Neuronal stem cell (in vitro differentiated cells): ENCODE data around the gene PANK4.

Experiments
- DNase-seq: peaks from one replicate; pipeline ENCODE4 v3.0.0-alpha.2; 2013; ENCODE audit warnings: low spot score
- H2AFZ ChIP-seq: one replicate; pipeline ENCODE4 v1.6.1; 2013; ENCODE audit warnings: mild to moderate bottlenecking, low read length, inconsistent platforms
- H2AK5ac ChIP-seq: 2 replicates; pipeline ENCODE4 v1.6.1; 2013; ENCODE audit warnings: low read depth, mild to moderate bottlenecking, inconsistent platforms, low read length, moderate library complexity, mixed read lengths
- H2BK120ac ChIP-seq: 2 replicates; pipeline ENCODE4 v1.6.1; 2013; ENCODE audit warnings: low read depth, mild to moderate bottlenecking, inconsistent platforms, low read length, moderate library complexity, mixed read lengths
- H2BK12ac ChIP-seq: one replicate; pipeline ENCODE4 v1.6.1; 2013; ENCODE audit warnings: low read length, inconsistent platforms
- H2BK15ac ChIP-seq: 2 replicates; pipeline ENCODE4 v1.6.1; 2013; ENCODE audit warnings: mild to moderate bottlenecking, low read length, inconsistent platforms, mixed read lengths
- H2BK5ac ChIP-seq: one replicate; pipeline ENCODE4 v1.6.1; 2013; ENCODE audit warnings: inconsistent platforms, mild to moderate bottlenecking, low read length, moderate library complexity
- H3K14ac ChIP-seq: one replicate; pipeline ENCODE4 v1.6.1; 2013; ENCODE audit warnings: low read length, inconsistent platforms
- H3K18ac ChIP-seq: 2 replicates; pipeline ENCODE4 v1.6.1; 2013; ENCODE audit warnings: low read length, inconsistent platforms
- H3K23ac ChIP-seq: 2 replicates; pipeline ENCODE4 v1.6.1; 2013; ENCODE audit warnings: low read depth, mild to moderate bottlenecking, mixed read lengths, low read length, inconsistent platforms; ENCODE audit not compliant: poor library complexity
- H3K27ac ChIP-seq: replicated peaks from 3 replicates; pipeline ENCODE4 v1.5.1; 2013; ENCODE audit warnings: low read length, inconsistent platforms
- H3K27me3 ChIP-seq, 3 experiments: 2 replicates each; pipeline ENCODE4 v1.6.1; 2013; ENCODE audit warnings: low read length in 3 of 3, mild to moderate bottlenecking in 2 of 3, inconsistent platforms in 1 of 3, low read depth in 1 of 3, mixed read lengths in 1 of 3, moderate library complexity in 1 of 3; ENCODE audit not compliant: control insufficient read depth in 3 of 3, insufficient read depth in 3 of 3
- H3K36me3 ChIP-seq, 2 donors: replicated peaks in 1 of 2; 2 replicates each; pipeline ENCODE4 v1.6.1; 2013; ENCODE audit warnings: low read length in 2 of 2; ENCODE audit not compliant: control insufficient read depth in 2 of 2, insufficient read depth in 2 of 2
- H3K4ac ChIP-seq: 2 replicates; pipeline ENCODE4 v1.6.1; 2013; ENCODE audit warnings: inconsistent platforms, mild to moderate bottlenecking, low read length, moderate library complexity
- H3K4me1 ChIP-seq, 2 donors: 1 replicate in 1 of 2; 2 replicates in 1 of 2; pipeline ENCODE4 v1.6.1; 2013; ENCODE audit warnings: low read length in 2 of 2, low read depth in 1 of 2; ENCODE audit not compliant: control insufficient read depth in 2 of 2, insufficient read depth in 1 of 2
- H3K4me2 ChIP-seq: one replicate; pipeline ENCODE4 v1.6.1; 2013; ENCODE audit warnings: mild to moderate bottlenecking, low read length, inconsistent platforms; ENCODE audit not compliant: insufficient read depth, poor library complexity, severe bottlenecking
- H3K4me3 ChIP-seq, 2 donors: 2 replicates each; pipeline ENCODE4 v1.5.1; 2013; ENCODE audit warnings: low read length in 2 of 2, mild to moderate bottlenecking in 2 of 2, inconsistent platforms in 1 of 2, moderate library complexity in 1 of 2
- H3K79me1 ChIP-seq: one replicate; pipeline ENCODE4 v1.6.1; 2013; ENCODE audit warnings: low read depth, mild to moderate bottlenecking, inconsistent platforms, low read length, moderate library complexity
- H3K9ac ChIP-seq: one replicate; pipeline ENCODE4 v1.6.1; 2013; ENCODE audit warnings: mild to moderate bottlenecking, low read depth, low read length, inconsistent platforms; ENCODE audit not compliant: poor library complexity
- H3K9me3 ChIP-seq, 2 donors: replicated peaks in 1 of 2; 2 replicates each; pipeline versions ENCODE3 to v1.6.1; 2013; ENCODE audit warnings: low read length in 2 of 2, mild to moderate bottlenecking in 2 of 2, inconsistent platforms in 1 of 2, low read depth in 1 of 2, mixed read lengths in 1 of 2, moderate library complexity in 1 of 2; ENCODE audit not compliant: control insufficient read depth in 2 of 2, insufficient read depth in 1 of 2
- H4K8ac ChIP-seq: one replicate; pipeline ENCODE4 v1.6.1; 2013; ENCODE audit warnings: low read depth, mild to moderate bottlenecking, inconsistent platforms, low read length, moderate library complexity
- H4K91ac ChIP-seq: one replicate; pipeline ENCODE4 v1.6.1; 2013; ENCODE audit warnings: low read length, low read depth, mild to moderate bottlenecking, inconsistent platforms; ENCODE audit not compliant: poor library complexity
- WGBS, 2 donors: extraction: QIAGEN DNeasy Blood & Tissue Kit; methylation state at CpG; one replicate each; pipeline ENCODE4 v1.1.7; 2013; ENCODE audit warnings: missing lambda C conversion rate in 2 of 2, mixed read lengths in 1 of 2; ENCODE audit not compliant: insufficient read length in 2 of 2, insufficient replicate concordance in 1 of 2; ENCODE audit errors: extremely low coverage in 2 of 2; 5-methylcytosine and 5-hydroxymethylcytosine counted together

Gene PANK4

DNA sequence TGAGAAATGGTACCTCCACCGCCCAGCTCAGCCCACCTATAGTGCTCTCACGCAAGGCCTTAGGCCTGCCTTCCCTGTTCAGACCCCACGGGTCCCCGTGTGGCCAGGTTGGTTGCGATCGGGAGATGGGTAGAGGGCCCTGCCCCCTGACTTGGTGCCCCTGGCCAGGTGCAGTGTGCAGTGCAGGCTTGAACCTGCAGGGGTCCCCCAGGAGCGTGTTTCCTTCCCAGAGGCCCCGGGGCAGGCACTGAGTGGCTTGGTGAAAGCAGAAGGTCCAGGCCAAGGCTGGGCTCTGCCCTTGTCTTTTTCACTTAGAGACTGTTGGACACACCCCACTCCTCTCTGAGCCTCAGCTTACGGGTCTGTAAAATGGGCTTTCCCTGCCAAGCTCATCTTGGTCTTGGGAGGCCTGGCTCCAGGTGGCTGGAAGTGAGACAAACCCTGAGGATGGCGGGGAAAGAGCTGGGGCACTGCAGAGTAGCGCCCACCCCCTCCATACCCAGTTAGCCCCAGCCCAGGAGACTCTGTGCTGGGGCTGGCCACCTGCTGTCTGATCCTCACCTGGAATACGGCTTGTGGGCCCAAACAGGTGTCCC, 13.0 kb upstream of the PANK4 start:
- H3K9ac ChIP-seq: peak overlapping the region; percentile 51
- peak overlapping the region; percentile 100 for H2BK120ac ChIP-seq
- H3K14ac ChIP-seq: no peak overlapping the region
- H4K91ac ChIP-seq: peak overlapping the region; percentile 74
- H2AFZ ChIP-seq: no peak overlapping the region
- no peak for DNase-seq
- peak overlapping the region; percentile 84 for H2BK12ac ChIP-seq
- H3K23ac ChIP-seq: peak overlapping the region; percentile 50
- peaks cover 12% of the 10 kb centered on the region for H3K79me1 ChIP-seq
- no CpG with 5 or more reads among the region's 12 CpGs for WGBS, 2 donors
- peak overlapping the region; percentile 13 for H2BK15ac ChIP-seq
- peak overlapping the region; percentile 79 for H3K4ac ChIP-seq
- H3K9me3 ChIP-seq: peaks cover 4 to 5% of the 10 kb centered on the region in 2 donors
- peak overlapping the region; percentile 94 for H3K18ac ChIP-seq
- peaks cover 40 to 63% of the 10 kb centered on the region in 2 donors for H3K4me1 ChIP-seq
- no peak overlapping the region for H3K4me3 ChIP-seq
- H3K36me3 ChIP-seq: no peaks in the 10 kb centered on the region
- H3K27ac ChIP-seq: no peak overlapping the region
- H2AK5ac ChIP-seq: peak overlapping the region; percentile 99
- H3K4me2 ChIP-seq: no peak overlapping the region
- H4K8ac ChIP-seq: no peak overlapping the region
- H2BK5ac ChIP-seq: peak overlapping the region; percentile 96
- H3K27me3 ChIP-seq: peaks cover 0 to 48% (median 6%) of the 10 kb centered on the region in 3 experiments

DNA sequence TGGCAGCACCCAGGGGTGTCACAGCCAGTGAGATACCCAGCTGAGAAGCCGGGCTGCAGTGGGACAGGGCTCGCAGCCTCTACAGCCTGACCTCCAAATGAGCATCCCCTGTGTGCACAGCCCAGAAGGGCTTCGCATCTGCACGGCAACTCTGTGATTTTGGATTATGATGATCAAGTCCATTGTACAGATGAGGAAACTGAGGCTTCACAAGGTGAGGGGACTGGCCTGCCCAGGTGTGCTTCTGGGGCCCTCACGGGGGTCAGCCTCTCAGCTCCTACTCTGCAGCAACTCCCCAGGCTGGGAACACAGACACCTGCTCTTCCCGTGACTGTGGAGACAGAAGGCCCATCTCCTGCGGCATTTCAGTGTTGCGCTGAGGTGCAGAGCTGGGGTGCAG, 12.5 kb upstream of the PANK4 start:
- Histone ChIP-seq H3K9me3 (peaks cover 4 to 5% of the 10 kb centered on the region in 2 donors), H4K91ac (peak overlapping the region; percentile 74), H3K4me1 (peaks cover 38 to 60% of the 10 kb centered on the region in 2 donors), H3K4me3 (no peak overlapping the region), H3K27ac (no peak overlapping the region), H4K8ac (no peak overlapping the region), H3K4me2 (no peak overlapping the region), H3K27me3 (peaks cover 0 to 52% (median 6%) of the 10 kb centered on the region in 3 experiments), H3K36me3 (no peaks in the 10 kb centered on the region), H2BK5ac (peak overlapping the region; percentile 96), H2BK15ac (peak overlapping the region; percentile 13), H2AK5ac (peak overlapping the region; percentile 99), H3K18ac (peak overlapping the region; percentile 94), H2BK120ac (peak overlapping the region; percentile 18), H3K9ac (no peak overlapping the region), H3K14ac (no peak overlapping the region), H3K4ac (peak overlapping the region; percentile 27), H3K79me1 (peaks cover 12% of the 10 kb centered on the region), H3K23ac (no peak overlapping the region), H2BK12ac (peak overlapping the region; percentile 99), H2AFZ (no peak overlapping the region)
- no CpG with 5 or more reads among the region's 8 CpGs for WGBS, 2 donors
- no peak for DNase-seq

DNA sequence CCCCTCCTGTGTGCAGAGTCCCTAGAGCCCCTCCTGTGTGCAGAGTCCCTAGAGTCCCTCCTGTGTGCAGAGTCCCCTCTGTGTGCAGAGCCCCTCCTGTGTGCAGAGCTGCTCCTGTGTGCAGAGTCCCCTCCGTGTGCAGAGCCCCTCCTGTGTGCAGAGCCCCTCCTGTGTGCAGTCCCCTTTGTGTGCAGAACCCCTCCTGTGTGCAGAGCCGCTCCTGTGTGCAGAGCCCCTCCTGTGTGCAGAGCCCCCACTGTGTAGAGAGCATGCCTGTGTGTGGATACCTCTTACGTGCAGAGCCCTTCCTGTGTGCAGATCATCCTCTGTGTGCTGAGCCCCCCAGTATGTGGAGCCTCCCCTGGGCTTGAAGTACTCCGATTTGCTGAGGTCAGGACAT, 12.0 kb upstream of the PANK4 start:
- Histone ChIP-seq H3K36me3 (no peaks in the 10 kb centered on the region), H4K8ac (no peak overlapping the region), H3K4ac (no peak overlapping the region), H3K4me3 (no peak overlapping the region), H3K27me3 (peaks cover 0 to 56% (median 6%) of the 10 kb centered on the region in 3 experiments), H3K18ac (peak overlapping the region; percentile 94), H3K27ac (no peak overlapping the region), H3K79me1 (peaks cover 12% of the 10 kb centered on the region), H2BK12ac (peak overlapping the region; percentile 99), H2BK120ac (peak overlapping the region; percentile 18), H2AK5ac (peak overlapping the region; percentile 99), H3K4me2 (no peak overlapping the region), H3K14ac (no peak overlapping the region), H3K9ac (no peak overlapping the region), H2BK15ac (peak overlapping the region; percentile 69), H3K23ac (no peak overlapping the region), H4K91ac (peak overlapping the region; percentile 34), H2BK5ac (peak overlapping the region; percentile 96), H2AFZ (no peak overlapping the region), H3K9me3 (peaks cover 4 to 5% of the 10 kb centered on the region in 2 donors), H3K4me1 (peaks cover 34 to 60% of the 10 kb centered on the region in 2 donors)
- WGBS, 2 donors: no CpG with 5 or more reads among the region's 4 CpGs
- no peak for DNase-seq

DNA sequence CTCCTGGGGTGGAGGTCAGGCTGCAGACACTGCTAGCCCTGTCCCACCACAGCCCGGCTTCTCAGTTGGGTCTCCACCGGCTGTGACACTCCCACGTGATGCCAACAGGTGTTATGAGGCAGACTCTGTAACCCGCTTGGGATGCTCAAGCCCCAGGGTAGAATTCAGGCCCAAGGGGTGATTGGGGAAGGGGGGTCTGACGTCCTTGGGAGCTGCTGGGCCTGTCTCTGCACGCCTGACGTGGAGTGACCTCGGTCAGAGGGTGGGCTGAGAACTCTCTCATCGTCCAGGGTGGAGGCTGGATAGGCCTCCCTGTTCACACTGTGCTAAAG, 11.4 kb upstream of the PANK4 start:
- H3K23ac ChIP-seq: no peak overlapping the region
- H3K27me3 ChIP-seq: peaks cover 0 to 59% (median 6%) of the 10 kb centered on the region in 3 experiments
- peak overlapping the region; percentile 93 for H2BK12ac ChIP-seq
- H2BK15ac ChIP-seq: peak overlapping the region; percentile 69
- H3K4me2 ChIP-seq: no peak overlapping the region
- H3K9me3 ChIP-seq: peaks cover 4 to 5% of the 10 kb centered on the region in 2 donors
- H2BK5ac ChIP-seq: peak overlapping the region; percentile 96
- no peak overlapping the region for H3K4ac ChIP-seq
- no CpG with 5 or more reads among the region's 9 CpGs for WGBS, 2 donors
- H3K4me3 ChIP-seq: no peak overlapping the region
- H2AFZ ChIP-seq: no peak overlapping the region
- no peak overlapping the region for H4K8ac ChIP-seq
- H4K91ac ChIP-seq: peak overlapping the region; percentile 74
- no peak for DNase-seq
- H2BK120ac ChIP-seq: peak overlapping the region; percentile 17
- H3K9ac ChIP-seq: no peak overlapping the region
- H3K14ac ChIP-seq: peak overlapping the region; percentile 91
- H3K27ac ChIP-seq: no peak overlapping the region
- peak overlapping the region; percentile 44 for H3K18ac ChIP-seq
- H3K79me1 ChIP-seq: peaks cover 12% of the 10 kb centered on the region
- peak overlapping the region; percentile 98 for H2AK5ac ChIP-seq
- H3K36me3 ChIP-seq: no peaks in the 10 kb centered on the region
- peaks cover 33 to 60% of the 10 kb centered on the region in 2 donors for H3K4me1 ChIP-seq
